Lower leg skin (tissue), 3 donors: Measurements from ENCODE around the gene H6PD.

Source experiments
- CTCF ChIP-seq, 3 donors: fragments of 450-650 bp; IDR thresholded peaks; one replicate each; pipeline ENCODE4 v1.5.1; 2016; ENCODE audit warnings: antibody characterized with exemption in 3 of 3, mild to moderate bottlenecking in 3 of 3, moderate library complexity in 2 of 3
- POLR2A ChIP-seq, 2 donors: fragments of 450-650 bp; IDR thresholded peaks; one replicate each; pipeline ENCODE4 v1.6.1; 2016 to 2017; ENCODE audit warnings: antibody characterized with exemption in 2 of 2, mild to moderate bottlenecking in 1 of 2, moderate library complexity in 1 of 2

GRCh38 chr1:9319789-9320519, 85.4 kb downstream of the H6PD start:
- TF ChIP-seq POLR2A (IDR thresholded peaks at IDR 0.05): no peak
- TF ChIP-seq CTCF (IDR thresholded peaks at IDR 0.05): no peak
